ENCODE data around the gene CCL17. TPM values are rescaled to one million over a fixed set of nuclear protein-coding genes. Genes with fewer than 3 reads are reported as not detected.

Gene CCL17
- not detected in 2 replicates for total RNA-seq

DNA sequence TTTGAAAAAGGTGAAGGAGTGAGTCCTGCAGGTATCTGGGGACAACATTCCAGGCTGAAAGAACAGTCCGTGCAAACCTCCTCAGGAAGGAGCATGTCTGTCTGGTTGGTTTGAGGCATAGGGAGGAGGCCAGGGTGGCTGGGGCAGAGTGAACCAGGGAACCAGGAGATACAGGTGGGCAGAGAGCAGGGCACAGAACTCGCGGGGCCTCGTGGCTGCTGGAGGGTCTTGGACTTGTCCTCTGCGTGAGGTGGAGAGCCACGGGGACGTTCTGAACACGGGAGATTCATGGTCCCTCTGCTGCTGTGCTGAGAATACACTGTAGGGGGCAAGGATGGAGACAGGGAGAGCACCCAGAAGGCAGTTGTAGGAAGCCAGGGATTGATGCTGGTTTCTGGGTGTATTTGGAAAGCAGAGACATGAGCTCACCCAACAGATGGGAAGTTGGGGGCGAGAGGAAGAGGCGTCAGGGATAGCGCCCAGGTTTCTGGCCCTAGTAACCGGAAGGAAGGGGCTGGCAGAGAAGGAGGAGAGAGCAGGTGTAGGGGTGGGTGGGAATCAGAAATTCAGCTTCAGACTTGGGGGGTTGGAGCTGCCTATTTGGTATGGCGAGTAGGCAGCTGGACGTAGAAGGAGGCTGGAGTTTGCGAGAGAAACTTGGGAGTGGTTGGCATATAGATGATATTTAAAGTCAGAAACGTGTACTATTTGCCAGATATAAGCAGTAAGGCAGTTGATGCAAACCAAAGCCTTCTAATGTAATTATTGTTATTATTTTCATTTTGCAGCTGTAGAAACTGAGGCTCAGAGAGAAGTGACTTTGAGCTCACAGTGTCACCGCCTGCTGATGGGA lies at the start of gene CCL17:
Gene CCL17 (plus strand): TSS at position 803 of the 853 bp plus-strand sequence. CDS start 9,166 bp downstream, outside the sequence.

DNA sequence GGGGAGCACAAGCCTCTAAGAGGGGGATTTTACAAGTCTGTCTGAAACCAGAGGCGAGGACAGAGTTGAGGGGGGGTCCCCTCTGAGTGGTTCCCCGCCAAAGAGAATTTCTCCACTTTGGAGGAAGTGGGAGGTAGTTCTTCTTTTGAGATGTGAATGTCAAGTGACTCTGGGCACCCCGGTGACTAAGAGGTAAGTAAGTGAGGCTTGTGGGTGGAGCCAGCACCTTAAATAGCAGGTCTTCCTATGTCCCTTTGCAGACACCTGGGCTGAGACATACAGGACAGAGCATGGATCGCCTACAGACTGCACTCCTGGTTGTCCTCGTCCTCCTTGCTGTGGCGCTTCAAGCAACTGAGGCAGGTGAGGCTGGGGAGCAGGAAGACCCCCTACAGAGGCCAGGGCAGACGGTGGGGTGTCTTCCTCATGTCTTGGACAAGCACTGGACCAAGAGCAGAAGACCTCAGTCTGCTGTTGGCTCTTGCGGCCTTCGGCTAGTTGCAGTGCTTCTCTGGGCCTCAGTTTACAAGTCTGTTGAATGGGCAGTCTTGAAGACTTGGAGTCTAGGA lies 46.0 kb upstream of the CCL17 start, which contains the start of gene CCL22:
Gene CCL22 (plus strand): TSS at position 257 of the 569 bp plus-strand sequence. CDS start 34 bp downstream, at position 291.

DNA sequence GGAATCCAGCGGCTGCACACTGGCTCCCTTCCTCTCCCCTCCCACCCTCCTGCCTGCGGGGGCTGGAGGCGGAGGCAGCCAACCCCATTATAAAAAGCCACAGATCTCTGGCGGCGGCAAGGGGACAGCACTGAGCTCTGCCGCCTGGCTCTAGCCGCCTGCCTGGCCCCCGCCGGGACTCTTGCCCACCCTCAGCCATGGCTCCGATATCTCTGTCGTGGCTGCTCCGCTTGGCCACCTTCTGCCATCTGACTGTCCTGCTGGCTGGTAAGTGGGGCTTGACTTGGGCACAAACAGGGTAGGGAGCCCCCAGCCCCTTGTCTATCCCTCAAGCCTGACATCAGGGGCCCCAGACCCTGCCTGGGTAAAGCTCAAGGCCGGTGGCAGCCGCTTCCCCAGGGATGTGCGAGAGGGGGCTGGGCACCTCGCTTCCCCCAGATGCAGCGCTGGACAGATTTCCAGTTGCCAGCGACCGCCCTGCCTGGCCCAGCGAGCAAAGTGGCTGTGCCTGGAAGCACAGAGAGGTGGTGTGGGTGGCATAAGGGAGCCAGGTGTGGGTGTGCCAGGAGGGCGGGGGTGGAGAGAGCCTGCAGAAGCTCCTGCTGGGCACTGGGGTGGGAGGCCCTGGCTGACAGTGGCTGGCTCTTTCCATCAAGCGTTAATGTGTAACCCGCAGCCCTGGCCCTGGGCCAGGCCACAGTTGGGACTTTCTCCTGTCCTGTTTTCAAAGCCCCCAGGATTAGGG lies 32.0 kb upstream of the CCL17 start, which contains the start of gene CX3CL1:
Gene CX3CL1 (plus strand): TSS at position 119 of the 745 bp plus-strand sequence. CDS start 79 bp downstream, at position 198.

DNA sequence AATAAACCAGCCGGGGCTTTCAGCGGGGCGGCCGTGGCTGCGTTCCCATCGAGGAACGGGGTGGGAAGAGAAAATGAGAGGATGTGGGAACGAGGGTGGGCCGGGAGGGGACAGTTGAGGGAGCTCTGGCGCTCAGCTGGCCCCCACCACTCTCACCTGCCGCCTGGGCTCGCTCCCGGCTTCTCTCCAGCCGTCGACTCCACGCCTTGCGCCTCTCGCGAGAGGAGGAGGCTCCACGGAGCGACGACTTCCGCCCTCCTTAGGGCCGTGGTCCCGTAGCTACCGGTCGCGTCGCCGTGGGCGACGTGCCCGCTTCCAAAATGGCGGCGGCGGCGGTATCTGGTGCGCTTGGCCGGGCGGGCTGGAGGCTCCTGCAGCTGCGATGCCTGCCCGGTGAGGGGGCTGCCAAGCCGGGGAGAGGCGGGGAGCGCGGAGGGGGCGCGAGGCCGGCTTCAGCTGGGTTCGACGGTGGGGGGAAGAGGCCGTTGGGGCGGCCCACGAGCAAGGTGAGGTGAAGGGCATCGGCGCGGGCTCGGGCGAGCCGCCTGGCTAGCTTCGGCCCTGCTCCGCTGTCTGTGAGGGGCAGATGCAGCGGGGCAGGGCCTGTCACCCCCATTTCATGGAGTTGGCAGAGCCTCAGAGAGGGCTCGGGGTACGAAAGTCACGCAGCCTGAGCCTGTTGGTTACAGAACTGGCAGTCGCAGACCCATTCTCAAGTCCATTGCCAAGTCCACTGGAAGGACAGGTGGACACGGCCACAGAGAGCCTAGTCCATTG lies 42.8 kb downstream of the CCL17 start, which contains the start of the genes CIAPIN1 and COQ9:
Gene CIAPIN1 (minus strand): TSS at position 200 of the 777 bp plus-strand sequence. CDS start 6,457 bp downstream, outside the sequence.
Gene COQ9 (plus strand): TSS at position 294 of the 777 bp plus-strand sequence. CDS start 27 bp downstream, at position 321.

GRCh38 chr16:57462209-57462977 lies 57.8 kb downstream of the CCL17 start, which contains the start of gene POLR2C:
TSS of gene POLR2C (plus strand) at chr16:57462679. CDS start at chr16:57462725, 46 bp downstream.

Other genes starting within 250 kb of the CCL17 start
- gene PSME3IP1, start 218.7 kb upstream of the CCL17 start, total RNA-seq: 48.1 and 75.9 TPM in 2 replicates
- gene RSPRY1, start 218.4 kb upstream of the CCL17 start, total RNA-seq: 35.4 and 36.6 TPM in 2 replicates
- gene ARL2BP, start 159.5 kb upstream of the CCL17 start, total RNA-seq: 109 and 130 TPM in 2 replicates
- gene PLLP, start 120.1 kb upstream of the CCL17 start, total RNA-seq: not detected in 2 replicates
- not detected in 2 replicates for gene CCL22, start 46.0 kb upstream of the CCL17 start, total RNA-seq
- 0.35 and 8.4 TPM in 2 replicates for gene CX3CL1, start 32.3 kb upstream of the CCL17 start, total RNA-seq
- gene CIAPIN1, start 42.6 kb downstream of the CCL17 start, total RNA-seq: 33.7 and 37.7 TPM in 2 replicates
- gene COQ9, start 42.7 kb downstream of the CCL17 start, total RNA-seq: 47.7 and 66.3 TPM in 2 replicates
- gene POLR2C, start 57.9 kb downstream of the CCL17 start, total RNA-seq: 128 and 132 TPM in 2 replicates
- 43.5 and 47.9 TPM in 2 replicates for gene DOK4, start 81.7 kb downstream of the CCL17 start, total RNA-seq
- gene CCDC102A, start 131.8 kb downstream of the CCL17 start, total RNA-seq: 16.1 and 21.0 TPM in 2 replicates
- gene ADGRG5, start 137.9 kb downstream of the CCL17 start, total RNA-seq: not detected in 2 replicates
- under 0.01 TPM in 2 replicates for gene ADGRG1, start 223.9 kb downstream of the CCL17 start, total RNA-seq

All from myometrial cell (primary cell).